Astrocyte of the cerebellum (primary cell): ENCODE data around the gene DHRS7B.

Experiments used
- DNase-seq: peaks from one replicate; pipeline ENCODE4 v3.0.0-alpha.2; 2011; ENCODE audit warnings: low read depth
- H3K4me3 ChIP-seq: 2 replicates; pipeline ENCODE4 v1.5.1; 2011; ENCODE audit warnings: mild to moderate bottlenecking, low read depth, low read length, moderate library complexity
- CTCF ChIP-seq: IDR thresholded peaks from 2 replicates; pipeline ENCODE4 v1.5.1; 2012; ENCODE audit warnings: low read length, low read depth, moderate library complexity, mild to moderate bottlenecking; ENCODE audit errors: missing control alignments
- in situ Hi-C: cut with HindIII; loops from 2 replicates; pipeline ENCODE4 v1.10.0; 2017; ENCODE audit warnings: low sequenced_read_pairs

DHRS7B gene

GRCh38 chr17:21164620-21165019 is 37.9 kb downstream of the DHRS7B start:
- TF ChIP-seq CTCF, result no peak
- no peak overlapping the region for H3K4me3 ChIP-seq
- in situ Hi-C loops, result no loop called here
- no peak for DNase-seq

- in situ Hi-C loops, result no loop called here
Observed at GRCh38 chr17:21165922-21166594, 39.3 kb downstream of the DHRS7B start.

GRCh38 chr17:21166595-21167210 is 39.9 kb downstream of the DHRS7B start:
- no peak overlapping the region for H3K4me3 ChIP-seq
- peak; percentile 9 for DNase-seq
- in situ Hi-C loops, result no loop called here
- TF ChIP-seq CTCF, result no peak

More at GRCh38 chr17:21165922-21166594, 39.3 kb downstream of the DHRS7B start:
- TF ChIP-seq CTCF, result no peak
- DNase-seq, result no peak
- H3K4me3 ChIP-seq, result no peak overlapping the region

GRCh38 chr17:21167303-21167702 is 40.5 kb downstream of the DHRS7B start:
- in situ Hi-C loops, result no loop called here
- TF ChIP-seq CTCF, result no peak
- no peak for DNase-seq
- no peak overlapping the region for H3K4me3 ChIP-seq

GRCh38 chr17:21168555-21168865 is 41.7 kb downstream of the DHRS7B start:
- in situ Hi-C loops, result no loop called here
- no peak for DNase-seq
- no peak for TF ChIP-seq CTCF
- H3K4me3 ChIP-seq, result no peak overlapping the region

GRCh38 chr17:21169496-21169895 is 42.7 kb downstream of the DHRS7B start:
- in situ Hi-C loops, result no loop called here
- TF ChIP-seq CTCF, result no peak
- DNase-seq, result no peak
- no peak overlapping the region for H3K4me3 ChIP-seq
